AG04449 (cell line): ENCODE results near the gene KRTAP3-1.

Experiments
- CTCF ChIA-PET: fragments of 350-600 bp; formaldehyde crosslinking; extraction: SDS; loops from one replicate; lab custom pipeline; 2021; ENCODE audit warnings: antibody characterized with exemption; lab: Yijun Ruan, JAX
- POLR2A ChIA-PET: fragments of 400-600, 350-600 bp; formaldehyde crosslinking; extraction: SDS; loops from one replicate; lab custom pipeline; 2020; ENCODE audit warnings: antibody characterized with exemption, inconsistent platforms; lab: Yijun Ruan, JAX
- DNase-seq: peaks from one replicate; pipeline ENCODE4 v3.0.0-alpha.2; 2010; ENCODE audit warnings: low read depth, low spot score
- H3K4me3 ChIP-seq: 2 replicates; pipeline ENCODE4 v1.5.1; 2011; ENCODE audit warnings: low read depth, mild to moderate bottlenecking, control low read depth, low read length
- CTCF ChIP-seq: IDR thresholded peaks from one replicate; pipeline ENCODE4 v1.5.1; 2011; ENCODE audit warnings: mild to moderate bottlenecking, moderate library complexity, low read length, control low read depth, inconsistent platforms; ENCODE audit not compliant: insufficient read depth; ENCODE audit errors: missing control alignments

Gene KRTAP3-1

GRCh38 chr17:41015454-41015853 lies 6.5 kb upstream of the KRTAP3-1 start:
- H3K4me3 ChIP-seq: no peak overlapping the region
- CTCF ChIA-PET: interaction anchor here (0.8 to 1.9 kb wide), 2 partner anchors 10 to 159 kb away, joined by 3 to 6 read pairs; no protein-coding TSS in a partner anchor
- no peak for DNase-seq
- no peak for TF ChIP-seq CTCF
- POLR2A ChIA-PET: no interaction called here

- ChIA-PET POLR2A (no interaction called here), CTCF (interaction anchor here (0.9 to 1.2 kb wide), 2 partner anchors 9 to 10 kb away, joined by 3 to 5 read pairs; no protein-coding TSS in a partner anchor)
- H3K4me3 ChIP-seq: no peak overlapping the region
- DNase-seq: no peak
- TF ChIP-seq CTCF: no peak
Measured at GRCh38 chr17:41013606-41014005, 4.7 kb upstream of the KRTAP3-1 start.

GRCh38 chr17:41013181-41013580 lies 4.3 kb upstream of the KRTAP3-1 start:
- TF ChIP-seq CTCF: no peak
- no peak overlapping the region for H3K4me3 ChIP-seq
- ChIA-PET CTCF (interaction anchor here (1.2 kb wide), 1 partner anchor 9 kb away, joined by 5 read pairs; no protein-coding TSS in a partner anchor), POLR2A (no interaction called here)
- DNase-seq: no peak

- no peak overlapping the region for H3K4me3 ChIP-seq
- ChIA-PET CTCF (interaction anchor here (1.2 kb wide), 1 partner anchor 8 kb away, joined by 5 read pairs; no protein-coding TSS in a partner anchor), POLR2A (no interaction called here)
- TF ChIP-seq CTCF: no peak
- DNase-seq: no peak
Measured at GRCh38 chr17:41012326-41013120, 3.6 kb upstream of the KRTAP3-1 start.

- ChIA-PET CTCF (no interaction called here), POLR2A (no interaction called here)
- H3K4me3 ChIP-seq: no peak overlapping the region
- DNase-seq: no peak
- no peak for TF ChIP-seq CTCF
Measured at GRCh38 chr17:41010441-41010840, 1.5 kb upstream of the KRTAP3-1 start.

- DNase-seq: no peak
- POLR2A ChIA-PET: no interaction called here
- CTCF ChIA-PET: interaction anchor here (0.8 kb wide), 1 partner anchor 11 kb away, joined by 3 read pairs; no protein-coding TSS in a partner anchor
- H3K4me3 ChIP-seq: no peak overlapping the region
- TF ChIP-seq CTCF: no peak
Measured at GRCh38 chr17:41009936-41010335, 1.0 kb upstream of the KRTAP3-1 start.
